ENCODE data around the gene PEMT.
"Not testable (repeated sequence)": the region's sequence is repeated elsewhere in the genome, so short reads cannot be mapped to it uniquely, and the experiment has no call there.

Gene PEMT

GRCh38 chr17:17476865-17477467 lies 114.5 kb downstream of the PEMT start, which contains the start of gene MED9:
Gene MED9, plus strand, starts transcription at chr17:17477000. Its CDS starts 42 bp downstream, at chr17:17477042.
- peak; percentile 90 for DNase-seq

GRCh38 chr17:17474341-17474740 lies 117.2 kb downstream of the PEMT start:
- no peak for DNase-seq

- no peak for DNase-seq
Observed at GRCh38 chr17:17472333-17472920, 119.1 kb downstream of the PEMT start.

GRCh38 chr17:17469996-17470395 lies 121.5 kb downstream of the PEMT start:
- no peak for DNase-seq

- DNase-seq: no peak
Observed at GRCh38 chr17:17469358-17469757, 122.2 kb downstream of the PEMT start.

- no peak for DNase-seq
Observed at GRCh38 chr17:17468217-17469010, 123.1 kb downstream of the PEMT start.

GRCh38 chr17:17467720-17468119 lies 123.8 kb downstream of the PEMT start:
- no peak for DNase-seq

GRCh38 chr17:17467016-17467415 lies 124.5 kb downstream of the PEMT start:
- no peak for DNase-seq

GRCh38 chr17:17466511-17466910 lies 125.0 kb downstream of the PEMT start:
- DNase-seq: no peak

- DNase-seq: not testable (repeated sequence)
Observed at GRCh38 chr17:17465878-17466277, 125.6 kb downstream of the PEMT start.

GRCh38 chr17:17463821-17464220 lies 127.7 kb downstream of the PEMT start:
- DNase-seq: no peak

GRCh38 chr17:17462048-17462824 lies 129.3 kb downstream of the PEMT start:
- DNase-seq: no peak

GRCh38 chr17:17460038-17460437 lies 131.5 kb downstream of the PEMT start:
- no peak for DNase-seq

- no peak for DNase-seq
Observed at GRCh38 chr17:17457680-17458079, 133.8 kb downstream of the PEMT start.

GRCh38 chr17:17456251-17456650 lies 135.3 kb downstream of the PEMT start:
- no peak for DNase-seq
